B cell (primary cell): Measurements from ENCODE around the gene B4GALNT4. TPM values are rescaled to one million over a fixed set of nuclear protein-coding genes. Genes with fewer than 3 reads are reported as not detected.

Experiments
- ATAC-seq: fragments of 200-7000 bp; cut with Tn5 transposase; one replicate; pipeline ENCODE4 v1.10.0; 2021; ENCODE audit warnings: low read depth, mild to moderate bottlenecking, moderate number of reproducible peaks, moderate library complexity
- CTCF ChIA-PET: fragments of 350-600 bp; sonication (Branson Sonifier 250); formaldehyde crosslinking; loops from one replicate; lab custom pipeline; 2021; ENCODE audit warnings: antibody characterized with exemption, inconsistent platforms; lab: Charles Lee
- POLR2A ChIA-PET: fragments of 350-600 bp; sonication (Branson Sonifier 250); formaldehyde crosslinking; loops from one replicate; lab custom pipeline; 2021; ENCODE audit warnings: antibody characterized with exemption; lab: Charles Lee
- DNase-seq: peaks from one replicate; pipeline ENCODE4 v3.0.0; 2013
- H2AFZ ChIP-seq: 2 replicates; pipeline ENCODE4 v1.6.1; 2012; ENCODE audit warnings: mild to moderate bottlenecking, low read depth, low read length; ENCODE audit not compliant: insufficient read depth, poor library complexity, severe bottlenecking
- H3K27ac ChIP-seq, 2 donors: 1 replicate in 1 of 2; 2 replicates in 1 of 2; pipeline ENCODE4 v1.5.1; 2012 to 2013; ENCODE audit warnings: low read length in 2 of 2, mild to moderate bottlenecking in 2 of 2, moderate library complexity in 1 of 2
- H3K27me3 ChIP-seq, 4 experiments: fragments of 200-600 bp in 1 of 4; sonication (generic) in 1 of 4; replicated peaks in 1 of 4; 1 replicate in 2 of 4; 2 replicates in 2 of 4; pipeline versions ENCODE4 v1.6.1 to v1.7.0; 2013 to 2016; ENCODE audit warnings: low read length in 3 of 4, mild to moderate bottlenecking in 2 of 4, mixed read lengths in 1 of 4, moderate library complexity in 1 of 4; ENCODE audit not compliant: insufficient read depth in 4 of 4, control insufficient read depth in 3 of 4; ENCODE audit errors: control extremely low read depth in 1 of 4
- H3K36me3 ChIP-seq, 2 experiments: replicated peaks in 1 of 2; 1 replicate in 1 of 2; 2 replicates in 1 of 2; pipeline versions ENCODE4 v1.6.1 to v1.7.1; 2013; ENCODE audit warnings: low read length in 1 of 2; ENCODE audit not compliant: insufficient read depth in 2 of 2, control insufficient read depth in 1 of 2; ENCODE audit errors: control extremely low read depth in 1 of 2, extremely low read depth in 1 of 2
- H3K4me1 ChIP-seq, 2 donors: fragments of 200-600 bp in 1 of 2; sonication (generic) in 1 of 2; 1 replicate in 1 of 2; 2 replicates in 1 of 2; pipeline versions ENCODE4 v1.5.1 to v1.6.1; 2013 to 2017; ENCODE audit warnings: low read length in 2 of 2; ENCODE audit not compliant: control insufficient read depth in 2 of 2, insufficient read depth in 2 of 2
- H3K4me2 ChIP-seq: replicated peaks from 2 replicates; pipeline ENCODE3; 2012; ENCODE audit warnings: mild to moderate bottlenecking, low read depth, low read length; ENCODE audit not compliant: poor library complexity, severe bottlenecking
- H3K4me3 ChIP-seq, 5 experiments: fragments of 200-600 bp in 1 of 5; sonication (generic) in 1 of 5; 1 replicate in 3 of 5; 2 replicates in 2 of 5; pipeline versions ENCODE4 v1.5.1 to v1.7.0; 2011 to 2016; ENCODE audit warnings: low read length in 4 of 5, mild to moderate bottlenecking in 4 of 5, low read depth in 2 of 5, control low read depth in 1 of 5, moderate library complexity in 1 of 5; ENCODE audit not compliant: insufficient read depth in 1 of 5; ENCODE audit errors: control extremely low read depth in 1 of 5, extremely low read depth in 1 of 5
- H3K79me2 ChIP-seq: fragments of 200-600 bp; sonication (generic); one replicate; pipeline ENCODE4 v1.6.0; 2016; ENCODE audit warnings: low read length; ENCODE audit not compliant: control insufficient read depth, insufficient read depth
- H3K9ac ChIP-seq: fragments of 200-600 bp; sonication (generic); 2 replicates; pipeline ENCODE4 v1.6.1; 2017; ENCODE audit warnings: mild to moderate bottlenecking, low read length, moderate library complexity
- H3K9me3 ChIP-seq, 3 donors: one replicate each; pipeline versions ENCODE4 v1.6.1 to v1.7.1; 2013; ENCODE audit warnings: low read length in 2 of 3; ENCODE audit not compliant: control insufficient read depth in 2 of 3, insufficient read depth in 1 of 3; ENCODE audit errors: control extremely low read depth in 1 of 3
- H4K20me1 ChIP-seq: 2 replicates; pipeline ENCODE4 v1.6.0; 2012; ENCODE audit warnings: mild to moderate bottlenecking, low read length; ENCODE audit not compliant: insufficient read depth, control insufficient read depth, poor library complexity, severe bottlenecking
- H3K27ac Mint-ChIP-seq: one replicate; pipeline ENCODE4 v1.8.0; 2021; ENCODE audit warnings: mixed read lengths
- H3K27me3 Mint-ChIP-seq: one replicate; pipeline ENCODE4 v1.8.0; 2021; ENCODE audit warnings: mixed read lengths
- H3K4me1 Mint-ChIP-seq: one replicate; pipeline ENCODE4 v1.8.0; 2021; ENCODE audit warnings: mixed read lengths
- H3K4me3 Mint-ChIP-seq: one replicate; pipeline ENCODE4 v1.8.0; 2021; ENCODE audit warnings: mixed read lengths
- H3K9me3 Mint-ChIP-seq: one replicate; pipeline ENCODE4 v1.8.0; 2022; ENCODE audit warnings: mixed read lengths; ENCODE audit not compliant: insufficient read depth
- EZH2 ChIP-seq: IDR thresholded peaks from 2 replicates; pipeline ENCODE4 v1.6.1; 2012; ENCODE audit warnings: borderline replicate concordance, low read depth, mild to moderate bottlenecking, moderate library complexity, low read length; ENCODE audit not compliant: insufficient read depth, poor library complexity, severe bottlenecking
- WGBS: methylation state at CpG from one replicate; pipeline ENCODE4 v1.1.5; 2013; ENCODE audit warnings: missing lambda C conversion rate; ENCODE audit not compliant: insufficient coverage; 5-methylcytosine and 5-hydroxymethylcytosine counted together
- intact Hi-C: fragments of 100-400 bp; cut with micrococcal nuclease; formaldehyde crosslinking; loops from one replicate; pipeline ENCODE4 v1.10.0; 2022
- polyA plus RNA-seq: library from polyadenylated mRNA; depleted of rRNA; stranded (reverse); fragments of >200 nt; gene quantifications from 2 replicates; pipeline ENCODE4 v1.2.3, GENCODE V29; 2012
- total RNA-seq, 2 donors: library from RNA; stranded (reverse); fragments of 120-200 nt in 1 of 2; gene quantifications; 1 replicate in 1 of 2; 2 replicates in 1 of 2; pipeline versions ENCODE4 v1.2.3 to v1.2.4, GENCODE V29; 2013 to 2022
- TF ChIP-seq, protein P1 (sequence below): fragments of 200-600 bp; IDR thresholded peaks from one replicate; pipeline ENCODE4 v1.8.0; 2022; ENCODE audit warnings: antibody characterized with exemption, mild to moderate bottlenecking

Gene B4GALNT4
- total and polyA plus RNA-seq, 2 donors (not counting 1 experiment from before 2014, with no cell fraction given): not detected

DNA sequence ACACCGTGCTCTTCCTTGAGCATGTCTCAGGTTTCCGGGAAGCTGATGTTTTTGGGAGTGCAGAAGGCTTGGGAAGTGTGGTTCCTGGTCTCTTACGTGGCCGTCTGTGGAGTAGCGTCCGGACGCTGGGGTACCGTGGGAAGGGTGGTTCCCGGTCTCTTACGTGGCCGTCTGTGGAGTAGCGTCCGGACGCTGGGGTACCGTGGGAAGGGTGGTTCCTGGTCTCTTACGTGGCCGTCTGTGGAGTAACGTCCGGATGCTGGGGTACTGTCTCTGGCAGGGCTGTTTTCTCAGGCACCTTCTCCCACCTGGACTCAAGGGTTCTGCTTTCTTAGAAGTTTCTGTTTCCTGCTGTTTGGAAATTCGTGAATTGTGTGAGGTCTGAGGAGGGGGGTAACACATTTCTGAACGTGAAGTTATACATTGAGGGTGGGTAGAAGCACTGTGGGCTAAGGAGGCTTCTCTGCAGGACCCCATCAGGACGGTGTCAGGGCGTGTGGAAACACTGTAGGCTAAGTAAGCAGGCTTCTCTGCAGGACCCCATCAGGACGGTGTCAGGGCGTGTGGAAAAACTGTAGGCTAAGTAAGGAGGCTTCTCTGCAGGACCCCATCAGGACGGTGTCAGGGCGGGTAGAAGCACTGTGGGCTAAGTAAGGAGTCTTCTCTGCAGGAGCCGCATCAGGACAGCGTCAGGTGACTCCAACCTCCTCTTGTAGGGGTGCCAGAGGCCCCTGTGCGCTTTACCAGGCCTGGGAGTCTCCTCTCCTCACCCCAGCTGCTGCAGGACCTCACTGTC lies 43.3 kb upstream of the B4GALNT4 start:
- H2AFZ ChIP-seq: peak overlapping the region; percentile 82
- H3K4me1 Mint-ChIP-seq: peaks cover 49% of the 10 kb centered on the region
- ChIA-PET POLR2A (interaction anchor here (1.0 to 1.5 kb wide), 3 partner anchors 23 to 57 kb away, joined by 3 to 8 read pairs (median 3); no protein-coding TSS in a partner anchor), CTCF (interaction anchor here (1.0 to 2.3 kb wide), 5 partner anchors 14 to 75 kb away, joined by 3 to 10 read pairs (median 6); no protein-coding TSS in a partner anchor)
- ATAC-seq (no peak), DNase-seq (no peak)
- no peaks in the 10 kb centered on the region for H3K27me3 ChIP-seq
- H3K9ac ChIP-seq: peak overlapping the region; percentile 57
- H3K4me3 Mint-ChIP-seq: peak overlapping the region; percentile 66
- peak overlapping the region; percentile 95 to 96 for H3K27ac ChIP-seq
- no peaks in the 10 kb centered on the region for H4K20me1 ChIP-seq
- no peaks in the 10 kb centered on the region for H3K36me3 ChIP-seq
- no peaks in the 10 kb centered on the region for H3K9me3 Mint-ChIP-seq
- peak overlapping the region in 3 of 5 experiments; percentile 21 to 34 (median 26) for H3K4me3 ChIP-seq
- H3K27me3 Mint-ChIP-seq: no peaks in the 10 kb centered on the region
- WGBS: 89% methylated on average over 29 of the region's 30 CpGs
- H3K79me2 ChIP-seq: no peaks in the 10 kb centered on the region
- H3K4me1 ChIP-seq: peaks cover 29 to 47% of the 10 kb centered on the region in 2 donors
- intact Hi-C loops: no loop called here
- H3K27ac Mint-ChIP-seq: peak overlapping the region; percentile 95
- peak overlapping the region; percentile 81 for H3K4me2 ChIP-seq
- peaks cover 0 to 7% (median 0%) of the 10 kb centered on the region in 3 donors for H3K9me3 ChIP-seq
- TF ChIP-seq, protein P1, sequence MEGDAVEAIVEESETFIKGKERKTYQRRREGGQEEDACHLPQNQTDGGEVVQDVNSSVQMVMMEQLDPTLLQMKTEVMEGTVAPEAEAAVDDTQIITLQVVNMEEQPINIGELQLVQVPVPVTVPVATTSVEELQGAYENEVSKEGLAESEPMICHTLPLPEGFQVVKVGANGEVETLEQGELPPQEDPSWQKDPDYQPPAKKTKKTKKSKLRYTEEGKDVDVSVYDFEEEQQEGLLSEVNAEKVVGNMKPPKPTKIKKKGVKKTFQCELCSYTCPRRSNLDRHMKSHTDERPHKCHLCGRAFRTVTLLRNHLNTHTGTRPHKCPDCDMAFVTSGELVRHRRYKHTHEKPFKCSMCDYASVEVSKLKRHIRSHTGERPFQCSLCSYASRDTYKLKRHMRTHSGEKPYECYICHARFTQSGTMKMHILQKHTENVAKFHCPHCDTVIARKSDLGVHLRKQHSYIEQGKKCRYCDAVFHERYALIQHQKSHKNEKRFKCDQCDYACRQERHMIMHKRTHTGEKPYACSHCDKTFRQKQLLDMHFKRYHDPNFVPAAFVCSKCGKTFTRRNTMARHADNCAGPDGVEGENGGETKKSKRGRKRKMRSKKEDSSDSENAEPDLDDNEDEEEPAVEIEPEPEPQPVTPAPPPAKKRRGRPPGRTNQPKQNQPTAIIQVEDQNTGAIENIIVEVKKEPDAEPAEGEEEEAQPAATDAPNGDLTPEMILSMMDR: no peak
- TF ChIP-seq EZH2: no peak

GRCh38 chr11:326592-326841 lies 42.8 kb upstream of the B4GALNT4 start:
- peak overlapping the region; percentile 81 for H3K4me2 ChIP-seq
- H3K9me3 ChIP-seq: peaks cover 0 to 7% (median 0%) of the 10 kb centered on the region in 3 donors
- DNase-seq: no peak
- peak overlapping the region; percentile 66 for H3K4me3 Mint-ChIP-seq
- H3K36me3 ChIP-seq: no peaks in the 10 kb centered on the region
- 46% methylated on average over 6 of the region's 6 CpGs for WGBS
- no peaks in the 10 kb centered on the region for H3K27me3 ChIP-seq
- H3K27ac ChIP-seq: peak overlapping the region; percentile 95 to 96
- no peaks in the 10 kb centered on the region for H3K27me3 Mint-ChIP-seq
- H3K9ac ChIP-seq: peak overlapping the region; percentile 57
- peaks cover 52% of the 10 kb centered on the region for H3K4me1 Mint-ChIP-seq
- peak overlapping the region; percentile 82 for H2AFZ ChIP-seq
- H3K79me2 ChIP-seq: no peaks in the 10 kb centered on the region
- peak overlapping the region in 4 of 5 experiments; percentile 21 to 34 (median 26) for H3K4me3 ChIP-seq
- TF ChIP-seq, protein P1: no peak
- TF ChIP-seq EZH2: no peak
- H3K4me1 ChIP-seq: peaks cover 34 to 50% of the 10 kb centered on the region in 2 donors
- ChIA-PET POLR2A (interaction anchor here (1.0 to 1.5 kb wide), 3 partner anchors 22 to 58 kb away, joined by 3 to 8 read pairs (median 3); no protein-coding TSS in a partner anchor), CTCF (interaction anchor here (1.6 to 4.4 kb wide), 2 partner anchors 29 to 75 kb away, joined by 10 to 23 read pairs; no protein-coding TSS in a partner anchor)
- no peaks in the 10 kb centered on the region for H4K20me1 ChIP-seq
- ATAC-seq: no peak
- H3K9me3 Mint-ChIP-seq: no peaks in the 10 kb centered on the region
- intact Hi-C loops: no loop called here
- peak overlapping the region; percentile 95 for H3K27ac Mint-ChIP-seq
